ENCODE results near the gene GPC6.

GPC6 gene

GRCh38 chr13:93325303-93326233, 99.0 kb downstream of the GPC6 start:
- H3K27ac ChIP-seq (ENCODE audit: poor library complexity, severe bottlenecking) = no peak overlapping the region
- H3K9me3 ChIP-seq (ENCODE audit: severe bottlenecking) = no peaks in the 10 kb centered on the region
- no peaks in the 10 kb centered on the region for H3K36me3 ChIP-seq (ENCODE audit: low read depth)
- H3K4me1 ChIP-seq (ENCODE audit: insufficient read depth, poor library complexity, severe bottlenecking) = no peaks in the 10 kb centered on the region
- no peaks in the 10 kb centered on the region for H3K27me3 ChIP-seq (ENCODE audit: insufficient read depth, poor library complexity, severe bottlenecking)
- DNase-seq (ENCODE audit: low spot score) (no peak), ATAC-seq (ENCODE audit: low read depth) (no peak)
- H3K4me3 ChIP-seq (ENCODE audit: severe bottlenecking) = no peak overlapping the region
- no peak for TF ChIP-seq CTCF (IDR thresholded peaks at IDR 0.05; ENCODE audit: poor library complexity, severe bottlenecking)

- H3K27me3 ChIP-seq (ENCODE audit: insufficient read depth, poor library complexity, severe bottlenecking) = no peaks in the 10 kb centered on the region
- H3K4me1 ChIP-seq (ENCODE audit: insufficient read depth, poor library complexity, severe bottlenecking) = no peaks in the 10 kb centered on the region
- no peak overlapping the region for H3K4me3 ChIP-seq (ENCODE audit: severe bottlenecking)
- no peaks in the 10 kb centered on the region for H3K9me3 ChIP-seq (ENCODE audit: severe bottlenecking)
- no peak for TF ChIP-seq CTCF (IDR thresholded peaks at IDR 0.05; ENCODE audit: poor library complexity, severe bottlenecking)
- H3K36me3 ChIP-seq (ENCODE audit: low read depth) = no peaks in the 10 kb centered on the region
- no peak overlapping the region for H3K27ac ChIP-seq (ENCODE audit: poor library complexity, severe bottlenecking)
- no peak for ATAC-seq (ENCODE audit: low read depth)
- no peak for DNase-seq (ENCODE audit: low spot score)
Measured at GRCh38 chr13:93326234-93326811, 99.7 kb downstream of the GPC6 start.

- Histone ChIP-seq H3K36me3 (ENCODE audit: low read depth) (no peaks in the 10 kb centered on the region), H3K4me3 (ENCODE audit: severe bottlenecking) (no peak overlapping the region), H3K27ac (ENCODE audit: poor library complexity, severe bottlenecking) (no peak overlapping the region), H3K4me1 (ENCODE audit: insufficient read depth, poor library complexity, severe bottlenecking) (no peaks in the 10 kb centered on the region), H3K27me3 (ENCODE audit: insufficient read depth, poor library complexity, severe bottlenecking) (no peaks in the 10 kb centered on the region), H3K9me3 (ENCODE audit: severe bottlenecking) (no peaks in the 10 kb centered on the region)
- DNase-seq (ENCODE audit: low spot score) (no peak), ATAC-seq (ENCODE audit: low read depth) (no peak)
- no peak for TF ChIP-seq CTCF (IDR thresholded peaks at IDR 0.05; ENCODE audit: poor library complexity, severe bottlenecking)
Measured at GRCh38 chr13:93328943-93329342, 102.3 kb downstream of the GPC6 start.

GRCh38 chr13:93336728-93337127, 110.1 kb downstream of the GPC6 start:
- H3K27me3 ChIP-seq (ENCODE audit: insufficient read depth, poor library complexity, severe bottlenecking) = no peaks in the 10 kb centered on the region
- H3K4me1 ChIP-seq (ENCODE audit: insufficient read depth, poor library complexity, severe bottlenecking) = no peaks in the 10 kb centered on the region
- no peak for DNase-seq (ENCODE audit: low spot score)
- H3K9me3 ChIP-seq (ENCODE audit: severe bottlenecking) = peaks cover 7% of the 10 kb centered on the region
- ATAC-seq (ENCODE audit: low read depth) = no peak
- H3K4me3 ChIP-seq (ENCODE audit: severe bottlenecking) = no peak overlapping the region
- H3K36me3 ChIP-seq (ENCODE audit: low read depth) = no peaks in the 10 kb centered on the region
- no peak overlapping the region for H3K27ac ChIP-seq (ENCODE audit: poor library complexity, severe bottlenecking)
- TF ChIP-seq CTCF (IDR thresholded peaks at IDR 0.05; ENCODE audit: poor library complexity, severe bottlenecking) = no peak

- Histone ChIP-seq H3K4me1 (ENCODE audit: insufficient read depth, poor library complexity, severe bottlenecking) (no peaks in the 10 kb centered on the region), H3K27ac (ENCODE audit: poor library complexity, severe bottlenecking) (no peak overlapping the region), H3K4me3 (ENCODE audit: severe bottlenecking) (no peak overlapping the region), H3K27me3 (ENCODE audit: insufficient read depth, poor library complexity, severe bottlenecking) (no peaks in the 10 kb centered on the region), H3K9me3 (ENCODE audit: severe bottlenecking) (peaks cover 7% of the 10 kb centered on the region), H3K36me3 (ENCODE audit: low read depth) (no peaks in the 10 kb centered on the region)
- ATAC-seq (ENCODE audit: low read depth) (no peak), DNase-seq (ENCODE audit: low spot score) (no peak)
- TF ChIP-seq CTCF (IDR thresholded peaks at IDR 0.05; ENCODE audit: poor library complexity, severe bottlenecking) = no peak
Measured at GRCh38 chr13:93338030-93338429, 111.4 kb downstream of the GPC6 start.
